Nucleus accumbens (tissue), 56 donors: Measurements from ENCODE around the gene NUDT4.
A peak's percentile ranks its signal among the peaks of the same experiment; 100 is the strongest.
"Not testable (repeated sequence)": the region's sequence is repeated elsewhere in the genome, so short reads cannot be mapped to it uniquely, and the experiment has no call there.

Experiments used
- DNase-seq, 56 donors: peaks; one replicate each; lab custom pipeline; 2025; lab: John Stamatoyannopoulos, UW

Gene NUDT4

DNA sequence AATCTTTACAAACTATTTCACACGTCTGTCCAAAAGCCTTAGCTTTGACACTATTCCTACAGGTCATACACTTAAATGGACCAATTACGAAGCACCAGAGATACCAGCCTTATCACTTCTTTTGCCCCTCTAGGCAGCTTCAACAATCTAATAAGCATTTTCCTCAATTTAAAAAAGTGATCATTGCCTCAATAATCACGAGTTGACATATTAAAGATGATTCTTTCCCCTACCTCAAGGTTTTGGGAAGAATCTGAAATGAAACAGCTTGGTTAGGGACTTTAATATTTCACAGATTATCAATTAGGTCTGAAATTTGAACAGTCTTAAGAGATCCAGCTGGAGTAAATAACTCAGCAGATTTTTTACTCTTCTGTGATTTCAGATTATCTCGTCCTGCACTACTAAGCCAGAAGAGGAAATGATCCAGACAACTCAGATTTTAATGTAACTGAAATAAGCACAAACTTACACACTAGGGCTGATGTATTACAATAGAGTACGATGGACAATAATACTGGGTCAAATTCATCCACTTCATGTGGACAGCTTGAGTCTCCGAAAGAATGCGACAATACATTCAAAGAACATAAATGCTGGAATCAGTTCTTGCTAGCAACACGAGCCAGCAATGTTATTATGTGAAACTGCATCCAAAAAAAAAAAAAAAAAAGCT lies 48.1 kb downstream of the NUDT4 start:
- no peak for DNase-seq

DNA sequence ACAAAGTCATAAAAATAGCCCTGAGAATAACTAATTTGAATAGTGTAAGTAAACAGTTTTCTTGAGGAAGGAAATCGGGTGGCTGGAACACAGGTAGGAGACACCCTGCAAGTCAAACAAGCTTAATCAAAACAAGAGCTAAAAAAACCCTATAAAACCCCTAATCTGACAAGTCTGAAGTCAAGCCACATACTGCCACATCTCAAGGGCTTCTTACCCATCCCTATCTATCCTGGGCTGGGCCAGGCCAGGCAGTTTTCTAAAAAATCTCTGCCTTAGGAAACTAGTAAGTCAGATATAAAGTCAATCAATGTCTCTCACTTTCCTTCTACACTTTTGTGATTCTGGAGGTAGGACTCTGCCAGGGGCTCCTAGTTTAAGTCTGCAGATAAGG lies 48.7 kb downstream of the NUDT4 start:
- no peak for DNase-seq

DNA sequence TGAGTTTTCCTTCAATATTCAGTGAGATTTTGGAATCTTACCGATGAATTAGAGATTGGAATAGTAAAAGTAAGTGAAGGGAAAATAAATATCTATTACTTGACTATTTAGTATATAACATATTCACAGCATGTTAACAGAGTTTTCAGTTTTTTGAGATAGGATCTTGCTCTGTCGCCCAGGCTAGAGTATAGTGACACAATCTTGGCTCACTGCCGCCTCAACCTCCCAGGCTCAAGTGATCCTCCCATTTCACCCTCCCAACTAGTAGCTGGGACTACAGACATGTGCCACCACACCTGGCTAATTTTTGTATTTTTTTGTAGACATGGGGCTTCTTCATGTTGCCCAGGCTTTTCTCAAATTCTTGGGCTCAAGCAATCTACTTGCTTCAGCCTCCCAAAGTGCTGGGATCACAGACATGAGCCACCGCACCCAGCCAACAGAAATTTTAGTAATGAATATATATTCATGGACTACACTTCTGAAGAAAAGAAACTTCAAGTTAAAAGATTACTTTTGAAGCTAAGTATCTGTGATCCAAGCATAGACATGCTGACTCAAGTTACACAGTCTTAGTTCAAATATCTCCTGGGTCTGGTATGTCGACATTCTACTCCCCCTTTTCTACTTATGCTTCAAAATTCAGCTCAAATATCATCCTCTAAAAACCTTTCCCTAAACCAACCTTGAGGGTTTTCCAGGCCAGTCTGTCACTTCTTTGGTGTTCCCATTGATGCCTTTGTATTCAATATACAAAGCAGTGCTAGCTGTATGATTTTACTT lies 50.2 kb downstream of the NUDT4 start:
- no peak for DNase-seq

DNA sequence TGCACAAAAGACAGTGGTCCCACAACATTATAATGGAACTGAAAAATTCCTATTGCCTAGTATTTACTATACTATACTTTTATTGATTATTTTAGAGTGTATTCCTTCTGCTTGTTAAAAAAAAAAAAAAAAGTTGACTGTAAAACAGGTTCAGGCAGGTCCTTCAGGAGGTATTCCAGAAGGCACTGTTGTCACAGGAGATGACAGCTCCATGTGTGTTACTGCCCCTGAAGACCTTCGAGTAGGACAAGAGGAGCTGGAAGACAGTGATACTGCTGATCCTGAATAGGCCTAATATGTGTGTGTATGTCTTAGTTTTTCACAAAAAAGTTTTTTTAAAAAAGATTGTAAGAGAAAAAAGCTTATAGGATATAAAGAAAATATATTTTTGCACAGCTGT lies 51.7 kb downstream of the NUDT4 start:
- DNase-seq, result no peak

DNA sequence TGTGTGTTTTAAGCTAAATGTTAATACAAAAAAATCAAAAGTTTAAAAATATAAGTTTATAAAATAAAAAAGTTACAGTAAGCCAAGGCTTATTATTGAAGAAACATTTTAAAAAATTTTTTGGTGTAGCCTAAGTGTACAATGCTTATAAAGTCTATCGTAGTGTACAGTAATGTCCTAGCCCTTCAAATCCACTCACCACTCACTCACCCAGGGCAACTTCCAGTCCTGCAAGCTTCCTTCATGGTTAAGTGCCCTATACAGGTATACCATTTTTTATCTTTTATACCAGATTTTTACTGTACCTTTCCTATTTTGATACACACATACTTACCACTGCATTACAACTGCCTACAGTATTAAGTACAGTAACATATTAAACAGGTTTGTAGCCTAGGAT lies 52.1 kb downstream of the NUDT4 start:
- no peak for DNase-seq

DNA sequence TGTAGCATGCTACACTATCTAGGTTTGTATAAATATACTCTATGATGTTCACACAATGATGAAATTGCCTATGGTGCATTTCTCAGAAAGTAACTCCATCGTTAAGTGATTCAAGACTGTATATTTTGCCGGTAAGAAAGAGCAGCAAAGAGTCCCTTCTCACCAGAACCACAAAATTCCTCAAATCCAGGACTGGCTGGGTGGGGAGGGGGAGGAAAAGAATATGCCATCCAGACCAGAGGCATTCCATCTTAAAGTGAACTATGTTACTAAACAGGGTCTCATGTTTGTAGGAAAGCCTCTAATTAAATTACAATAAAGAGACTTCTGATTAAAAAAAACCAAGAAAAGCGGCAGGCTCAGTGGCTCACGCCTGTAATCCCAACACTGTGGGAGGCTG lies 52.6 kb downstream of the NUDT4 start:
- DNase-seq, result no peak

DNA sequence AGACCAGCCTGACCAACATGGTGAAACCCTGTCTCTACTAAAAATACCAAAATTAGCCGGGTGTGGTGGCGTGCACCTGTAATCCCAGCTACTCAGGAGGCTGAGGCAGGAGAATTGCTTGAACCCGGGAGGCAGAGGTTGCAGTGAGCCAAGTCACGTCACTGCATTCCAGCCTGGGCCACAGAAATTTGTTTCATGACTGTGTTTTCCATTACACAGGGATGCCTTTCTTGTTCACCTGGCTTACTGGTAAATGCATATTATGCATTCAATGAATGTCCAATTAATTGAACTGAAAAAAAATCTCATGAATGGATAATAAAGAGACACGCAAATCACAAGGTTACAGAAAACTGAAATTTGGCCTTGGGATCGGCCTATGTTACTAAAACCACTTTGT lies 54.3 kb downstream of the NUDT4 start:
- DNase-seq, result not testable (repeated sequence)

DNA sequence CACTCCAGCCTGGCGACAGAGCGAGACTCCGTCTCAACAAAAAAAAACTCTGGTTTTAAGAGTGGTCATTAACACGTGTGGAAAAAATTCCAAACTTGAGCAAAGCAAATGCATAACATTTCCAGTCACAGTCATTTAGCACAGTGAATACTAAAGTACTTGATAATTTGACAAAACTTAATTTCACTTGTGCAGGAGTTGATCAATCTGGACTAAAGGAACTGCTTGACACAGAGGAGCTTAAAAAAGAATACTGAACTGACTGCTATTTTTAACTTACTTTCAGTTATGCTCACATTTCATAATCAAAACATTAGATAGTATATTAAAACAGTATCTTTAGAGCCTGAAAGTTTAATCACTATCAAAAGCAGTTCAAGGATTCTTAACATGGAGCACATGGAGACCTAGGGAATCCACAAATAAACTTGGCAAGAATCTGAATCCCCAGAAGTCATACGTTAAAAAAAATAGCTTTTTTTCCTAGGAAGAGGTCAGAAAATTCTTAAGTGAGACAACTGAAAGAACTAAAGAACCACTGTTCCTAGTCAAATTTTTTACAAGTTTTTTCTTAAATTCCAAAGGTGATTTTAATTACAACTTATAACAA lies 56.6 kb downstream of the NUDT4 start:
- no peak for DNase-seq

DNA sequence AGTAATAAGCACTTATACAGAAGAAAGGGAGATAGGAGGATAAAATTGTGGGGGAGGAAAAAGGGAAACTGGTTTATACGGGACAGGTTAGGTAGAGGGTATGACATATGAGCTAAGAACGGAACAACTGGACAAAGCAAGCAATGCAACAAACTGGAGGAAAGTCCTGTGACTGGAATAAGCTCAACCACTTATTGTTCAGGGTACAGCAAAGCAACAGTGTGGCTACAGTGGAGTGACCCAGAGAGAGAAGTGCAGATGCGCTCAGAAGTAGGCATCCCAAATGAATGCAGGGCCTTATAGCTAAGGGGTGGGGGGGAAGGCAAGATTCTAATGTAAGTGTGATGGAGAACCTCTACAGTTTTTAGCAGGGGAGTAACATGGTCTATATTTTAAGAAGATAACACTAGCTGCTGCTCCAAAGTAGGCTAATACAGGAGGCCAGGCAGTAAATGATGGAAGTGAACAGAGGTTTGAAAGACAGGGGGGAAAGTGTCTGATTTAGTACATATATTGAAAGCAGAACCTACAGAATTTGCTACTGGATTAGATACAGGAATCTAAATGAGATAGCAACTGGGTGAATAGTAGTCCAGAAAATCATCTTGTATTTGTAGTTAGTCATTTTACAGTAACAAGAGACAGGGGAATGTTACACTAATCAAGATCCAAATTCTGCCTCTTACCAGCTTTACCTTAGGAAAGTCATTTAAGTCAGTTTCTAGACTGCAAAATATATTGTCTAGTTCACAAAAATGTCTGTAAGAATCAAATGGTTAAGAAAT lies 60.7 kb downstream of the NUDT4 start:
- no peak for DNase-seq

DNA sequence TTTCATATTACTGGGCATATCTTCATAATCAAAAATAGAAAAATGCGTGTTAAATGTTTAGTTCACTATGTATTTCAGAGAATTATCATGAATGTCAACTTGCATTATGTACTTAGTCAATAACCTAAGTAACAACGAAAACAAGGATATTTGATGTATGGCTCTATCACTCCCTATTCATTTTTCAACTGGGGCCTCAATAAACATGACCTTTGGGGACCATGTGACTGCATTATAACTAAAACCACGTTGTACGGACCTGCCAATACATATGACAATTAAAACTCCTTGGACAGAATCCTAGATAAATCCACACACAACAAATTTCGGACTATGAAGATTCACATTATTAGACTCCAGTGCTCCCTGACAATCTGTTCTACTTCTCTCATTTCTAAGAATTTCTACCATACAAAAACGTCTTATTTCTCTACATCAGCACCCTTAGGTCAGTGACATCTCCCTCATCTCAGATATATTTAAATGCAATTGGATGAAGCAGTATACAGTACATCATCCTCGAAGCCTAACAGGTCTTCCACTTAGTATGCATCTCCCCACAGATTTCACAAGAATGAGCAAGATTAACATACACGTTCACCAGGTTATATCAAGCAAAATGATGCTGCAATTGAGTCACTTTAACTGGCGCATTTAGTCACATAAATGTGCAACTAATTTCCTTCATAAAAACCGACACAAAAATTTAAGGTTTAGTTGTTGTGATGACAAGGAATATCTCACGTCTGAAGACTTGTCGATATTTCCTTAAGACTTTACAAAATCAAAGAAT lies 62.5 kb downstream of the NUDT4 start:
- no peak for DNase-seq

DNA sequence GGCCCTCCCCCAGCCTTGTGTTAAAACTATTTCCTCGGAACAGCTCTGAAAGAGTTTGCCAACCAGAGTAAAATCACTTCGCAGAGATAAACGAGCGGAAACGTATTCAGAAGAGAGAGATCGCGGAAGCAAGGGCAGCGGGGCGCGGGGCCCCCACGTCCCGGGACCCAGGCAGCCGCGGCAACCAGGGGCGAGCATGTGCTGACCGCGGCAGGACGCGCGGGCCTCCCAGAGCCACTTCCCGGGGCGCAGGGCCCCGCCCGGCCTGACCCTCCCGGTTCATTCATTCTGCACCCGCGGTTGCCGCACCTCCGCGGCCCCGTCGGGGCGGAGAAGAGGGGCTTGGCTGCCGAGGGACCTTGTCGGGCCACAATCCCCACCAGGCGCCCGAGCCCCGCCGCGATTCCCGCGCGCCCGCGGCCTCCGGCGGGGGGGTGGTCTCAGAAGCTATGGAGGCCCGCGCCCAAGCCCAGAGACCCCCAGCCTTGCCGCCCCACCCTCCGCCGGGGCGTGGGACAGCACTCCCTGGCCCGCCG lies 63.4 kb downstream of the NUDT4 start:
- DNase-seq, result peak in 13 of 56 donors; percentile 6 to 52 (median 23)

DNA sequence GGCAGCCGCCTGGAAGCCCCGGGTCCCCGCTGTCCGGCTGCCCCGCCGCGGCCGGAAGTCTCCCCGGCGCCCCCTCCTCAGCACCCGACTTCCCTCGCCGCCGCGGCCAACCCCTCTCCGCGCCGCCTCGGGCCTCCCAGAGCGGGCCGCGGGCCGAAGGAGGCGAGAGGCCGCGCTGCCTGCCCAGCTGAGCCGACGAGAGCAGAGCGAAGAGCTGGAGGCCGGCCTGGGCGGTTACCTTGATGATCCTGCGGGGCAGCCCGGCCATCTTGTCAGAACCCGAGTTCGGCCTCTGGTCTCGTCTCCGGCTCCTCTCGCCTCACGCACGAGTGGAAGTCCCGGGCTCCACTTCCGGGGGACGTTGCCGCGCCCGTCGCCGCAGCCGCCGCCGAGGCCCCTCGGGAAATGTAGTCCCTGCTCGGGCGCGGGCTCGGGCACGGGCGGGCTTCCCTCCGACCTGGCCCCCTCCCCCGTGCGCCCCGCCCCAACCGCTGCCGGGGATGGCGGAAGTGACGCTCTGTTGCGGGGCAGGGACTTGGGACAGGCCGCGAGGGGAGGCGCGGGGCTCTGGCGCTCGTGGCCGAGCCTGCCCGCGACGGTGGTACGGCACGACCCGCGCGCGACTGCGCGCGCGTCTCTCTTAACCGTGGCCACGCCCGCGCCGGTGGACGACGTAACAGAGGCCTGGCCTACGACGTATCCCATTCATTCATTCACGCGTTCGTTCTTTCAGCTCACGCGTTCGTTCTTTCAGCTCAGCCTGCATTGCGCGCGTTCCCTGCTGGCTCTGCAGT lies 64.1 kb downstream of the NUDT4 start, which contains the start of gene UBE2N:
Gene UBE2N, minus strand, starts transcription at position 331 of the 794 bp plus-strand sequence. Its CDS starts 63 bp downstream, at position 268.
- peak; percentile 70 to 99 (median 96) for DNase-seq

DNA sequence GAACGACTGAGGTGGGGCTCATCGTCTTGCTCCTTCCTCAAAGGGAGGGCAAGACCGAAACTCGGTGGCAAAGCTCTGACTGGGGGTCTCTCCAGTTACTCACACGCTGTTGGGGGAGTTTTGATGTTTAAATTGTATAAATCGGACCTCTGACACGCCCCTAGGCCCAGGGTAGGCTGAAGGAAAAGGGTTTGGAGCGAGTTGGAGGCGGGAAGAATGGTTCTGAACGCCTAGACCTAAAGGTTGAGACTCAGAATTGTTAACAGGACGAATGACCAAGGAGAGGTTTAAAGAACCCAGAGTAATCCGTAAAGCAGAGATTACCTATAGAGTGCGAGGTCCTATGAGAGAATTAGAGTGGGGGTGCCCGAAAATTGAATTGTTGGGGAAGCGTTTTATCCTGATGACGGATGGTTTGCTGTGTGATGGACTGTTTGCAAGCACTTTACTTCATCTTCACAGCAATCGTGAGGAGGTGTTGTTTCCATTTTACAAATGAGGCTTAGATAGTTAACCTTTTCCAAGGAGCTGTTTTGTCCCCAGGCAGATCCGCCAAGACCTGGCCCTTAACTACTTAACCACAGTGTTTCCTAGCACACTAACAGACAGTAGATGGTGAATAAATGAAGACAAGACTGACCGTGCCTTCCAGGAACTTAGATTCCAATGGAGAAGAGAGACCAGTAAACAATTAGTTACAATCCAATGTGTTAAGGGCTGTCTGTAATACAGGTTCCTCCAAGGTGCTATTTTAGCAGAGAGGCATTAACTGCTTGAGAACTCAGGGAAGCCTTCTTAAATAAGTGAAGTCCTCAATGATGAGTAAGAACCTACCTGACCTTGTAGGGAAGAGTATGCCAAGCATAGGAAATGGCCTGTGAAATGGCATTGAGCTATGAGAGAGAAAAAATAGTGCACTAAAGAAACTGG lies 65.0 kb downstream of the NUDT4 start:
- DNase-seq, result peak in 3 of 56 donors; percentile 12 to 70 (median 40)

DNA sequence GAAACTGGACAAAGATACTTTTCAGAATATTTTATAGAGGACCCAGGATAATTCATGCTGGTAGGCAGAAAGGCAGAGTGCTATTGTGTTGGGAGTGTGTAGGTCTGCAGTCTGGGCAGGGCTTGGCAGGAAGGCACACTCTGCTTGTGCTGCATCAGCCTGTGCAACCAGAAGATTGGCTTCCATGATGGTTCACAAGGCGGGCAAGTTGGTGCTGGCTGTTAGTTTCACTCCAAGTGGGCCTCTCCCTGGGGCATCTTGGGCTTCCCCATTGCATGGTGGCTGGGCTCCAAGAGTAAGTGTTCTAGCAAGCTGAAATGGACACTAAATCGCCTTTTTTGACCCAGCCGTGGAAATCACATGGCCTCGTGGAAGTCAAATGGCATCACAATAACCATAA lies 65.9 kb downstream of the NUDT4 start:
- no peak for DNase-seq

DNA sequence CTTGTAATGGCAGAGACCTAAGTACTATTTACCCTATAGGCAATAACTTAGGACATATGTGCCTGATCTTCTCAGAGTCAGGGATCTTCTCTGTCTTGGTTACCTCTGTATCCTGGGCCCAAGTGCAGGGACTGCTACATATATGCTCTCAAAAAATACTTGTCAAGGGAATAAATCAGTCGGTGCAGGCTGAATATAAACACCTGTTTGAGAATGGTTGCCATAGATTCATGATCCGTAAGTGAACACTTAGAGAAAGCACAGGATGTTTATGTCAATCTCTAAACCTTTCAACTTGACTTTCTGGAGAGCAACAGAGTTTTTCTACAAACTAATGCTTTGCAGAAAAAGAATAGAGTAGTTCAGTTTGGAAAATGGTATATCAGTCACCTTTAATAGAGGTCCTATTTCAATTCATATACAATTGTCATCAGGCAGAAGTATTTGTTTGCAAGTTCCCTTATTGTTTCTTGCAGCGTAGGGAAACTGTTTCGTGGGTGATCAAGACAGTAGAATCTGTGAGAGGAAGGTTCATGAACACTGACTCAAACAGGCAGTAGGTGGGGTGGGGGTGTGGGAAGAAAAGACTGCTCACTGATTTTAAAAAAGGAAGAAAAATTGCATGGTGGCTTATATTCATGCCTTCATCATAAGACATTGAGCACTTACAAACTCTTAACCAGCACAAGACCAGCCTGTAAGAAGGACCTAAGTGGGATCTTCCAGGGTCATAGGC lies 70.0 kb downstream of the NUDT4 start:
- DNase-seq, result peak in 12 of 56 donors; percentile 5 to 51 (median 26)

DNA sequence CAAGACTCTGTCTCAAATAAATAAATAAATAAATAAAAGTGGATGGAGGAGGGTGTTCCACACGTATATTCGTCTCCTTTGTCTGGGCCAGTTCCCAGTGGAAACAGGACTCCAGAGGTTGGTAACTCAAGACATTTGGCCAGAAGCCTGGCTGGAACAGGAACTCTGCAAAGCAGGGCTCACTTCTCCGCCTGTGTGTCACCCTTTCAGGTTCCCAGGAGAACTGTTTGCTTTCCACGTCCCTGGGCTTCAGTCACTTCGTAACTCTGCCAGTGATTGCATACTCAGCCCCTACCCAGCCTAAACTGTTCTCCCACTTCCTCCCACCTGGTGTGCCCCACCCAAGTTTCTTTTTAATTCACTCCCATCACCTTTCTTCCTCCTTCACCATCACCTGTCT lies 71.1 kb downstream of the NUDT4 start:
- DNase-seq, result peak in 12 of 56 donors; percentile 2 to 38 (median 14)

DNA sequence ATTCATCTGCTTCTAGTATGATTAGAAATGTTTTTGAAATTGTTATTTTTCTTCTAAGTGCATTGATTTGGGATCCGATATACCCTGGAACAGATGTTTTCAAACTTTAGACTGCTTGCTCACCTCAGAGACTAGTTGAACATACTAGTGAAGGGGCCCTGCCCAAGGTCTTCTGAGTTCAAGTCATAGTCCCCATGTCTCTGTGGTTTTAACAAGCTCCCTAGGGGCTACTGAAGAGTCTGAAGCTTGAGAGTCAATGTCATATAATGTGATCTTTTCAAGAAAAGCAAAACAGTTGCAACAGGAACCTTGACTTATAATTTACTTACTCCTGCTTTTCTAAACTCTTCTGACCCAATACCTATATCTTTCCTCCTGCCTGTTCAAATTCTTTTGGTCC lies 71.6 kb downstream of the NUDT4 start:
- no peak for DNase-seq
